Amygdala (tissue), 56 donors: ENCODE measurements around the gene SETD9.

Source experiments
- DNase-seq, 56 donors: peaks; one replicate each; lab custom pipeline; 2025; lab: John Stamatoyannopoulos, UW

SETD9 gene

GRCh38 chr5:56922922-56923321, 13.5 kb downstream of the SETD9 start:
- DNase-seq, result no peak

DNA sequence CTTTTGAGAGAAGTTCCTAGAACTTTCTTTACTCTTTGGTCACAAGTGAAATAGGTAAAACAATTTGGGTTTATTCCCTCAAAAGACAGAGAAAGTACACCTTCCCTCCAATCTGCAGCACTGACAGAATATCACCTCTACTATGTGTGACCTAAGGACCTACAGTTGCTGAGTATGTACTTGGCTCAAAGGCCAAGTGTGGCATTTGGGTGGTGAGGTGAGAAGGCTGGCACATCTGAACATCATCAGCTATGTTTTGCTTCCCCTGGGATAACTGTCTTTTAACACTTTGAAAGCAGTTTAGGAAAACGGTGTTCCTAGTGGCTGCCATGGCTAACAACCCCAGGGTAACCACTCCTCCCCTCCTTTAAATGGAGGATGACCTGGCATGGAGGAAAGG, 24.9 kb downstream of the SETD9 start:
- no peak for DNase-seq

DNA sequence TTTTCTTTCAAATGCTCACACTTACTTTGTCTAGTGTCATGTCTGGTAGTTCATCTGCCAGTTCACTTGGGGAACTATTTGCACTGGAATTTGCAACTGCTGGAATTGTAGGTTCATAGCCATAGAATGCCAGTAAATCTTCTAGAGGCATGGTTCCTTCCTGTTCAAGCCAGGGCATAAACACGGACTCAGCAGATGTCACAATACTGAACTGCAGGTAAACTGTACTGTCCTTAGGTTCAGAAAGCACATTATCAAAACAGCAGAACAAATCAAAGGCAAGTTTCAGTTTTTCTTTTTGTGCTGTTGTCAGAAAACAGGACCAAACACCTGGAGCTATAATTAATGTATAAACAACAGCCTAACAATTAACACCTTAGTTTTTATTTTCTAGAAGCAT, 29.5 kb downstream of the SETD9 start:
- DNase-seq, result no peak

DNA sequence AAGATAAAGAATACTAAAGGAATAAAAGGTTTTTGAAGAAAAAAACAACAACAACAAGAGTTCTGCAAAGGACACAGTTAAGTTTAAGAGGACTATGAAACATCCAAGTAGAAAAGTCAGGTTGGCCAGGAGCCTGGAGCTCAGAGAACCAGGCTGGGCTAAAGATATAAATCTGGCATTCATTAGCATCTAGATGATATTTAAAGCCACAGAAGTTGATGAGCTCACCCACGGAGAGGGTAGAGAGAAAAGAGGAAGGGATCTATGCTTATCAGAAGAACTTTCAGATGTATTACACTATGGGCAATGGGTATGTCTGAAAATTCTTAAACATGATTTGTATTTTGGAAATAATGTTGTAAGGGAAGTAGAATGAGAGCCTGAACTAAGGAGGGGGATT, 32.6 kb downstream of the SETD9 start:
- no peak for DNase-seq

GRCh38 chr5:56947052-56947451, 37.7 kb downstream of the SETD9 start:
- DNase-seq, result no peak

GRCh38 chr5:56950626-56951125, 41.3 kb downstream of the SETD9 start:
- peak in 43 of 56 donors; percentile 6 to 62 (median 34) for DNase-seq

DNA sequence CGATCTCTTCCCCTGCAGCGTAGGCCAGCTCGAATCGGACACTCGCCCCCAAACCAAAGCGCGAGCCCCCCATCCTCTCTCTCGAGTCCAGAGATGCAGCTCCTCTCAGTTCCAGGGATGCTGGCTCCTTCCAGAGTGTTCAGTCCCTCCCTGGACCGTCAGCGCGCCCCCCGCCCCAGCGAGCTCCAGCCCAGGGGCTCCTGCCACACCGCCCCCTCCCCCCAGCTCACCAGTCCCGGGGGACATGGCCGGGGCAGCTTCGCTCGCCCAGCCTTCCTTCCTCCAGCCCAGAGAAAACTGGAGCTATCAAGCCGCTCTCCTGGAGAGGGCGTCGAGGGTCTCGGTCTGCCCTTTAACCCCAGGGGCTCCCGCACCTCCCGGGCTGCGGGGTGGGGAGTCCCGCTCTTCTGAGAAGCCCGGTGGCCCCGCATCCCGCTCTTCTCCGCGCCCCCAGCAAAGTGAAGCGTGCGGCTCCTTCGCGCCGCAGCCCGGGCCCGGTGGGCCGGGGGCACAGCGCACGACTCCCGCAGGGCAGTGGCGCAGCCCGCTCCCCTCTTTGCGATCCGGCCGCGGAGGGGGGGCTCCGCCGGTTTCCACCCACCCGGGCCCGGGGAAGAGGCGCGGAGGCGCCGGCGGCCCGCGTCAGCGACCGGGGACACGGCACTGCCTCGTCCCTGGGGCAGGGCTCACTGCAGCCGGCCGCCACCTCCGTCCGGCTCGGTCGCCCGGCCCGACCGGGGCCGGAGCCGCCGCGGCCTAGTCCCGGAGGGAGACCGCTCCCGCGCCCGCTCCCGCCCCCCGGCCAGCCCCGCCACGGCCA, 41.9 kb downstream of the SETD9 start:
- peak in 40 of 56 donors; percentile 3 to 78 (median 36) for DNase-seq

GRCh38 chr5:56951946-56952691, 42.7 kb downstream of the SETD9 start, which contains the start of gene MIER3:
MIER3 (minus strand) TSS chr5:56952123; CDS start chr5:56952102, 21 bp downstream.
- peak in 53 of 56 donors; percentile 5 to 80 (median 60) for DNase-seq

GRCh38 chr5:56954262-56954661, 44.9 kb downstream of the SETD9 start:
- no peak for DNase-seq

DNA sequence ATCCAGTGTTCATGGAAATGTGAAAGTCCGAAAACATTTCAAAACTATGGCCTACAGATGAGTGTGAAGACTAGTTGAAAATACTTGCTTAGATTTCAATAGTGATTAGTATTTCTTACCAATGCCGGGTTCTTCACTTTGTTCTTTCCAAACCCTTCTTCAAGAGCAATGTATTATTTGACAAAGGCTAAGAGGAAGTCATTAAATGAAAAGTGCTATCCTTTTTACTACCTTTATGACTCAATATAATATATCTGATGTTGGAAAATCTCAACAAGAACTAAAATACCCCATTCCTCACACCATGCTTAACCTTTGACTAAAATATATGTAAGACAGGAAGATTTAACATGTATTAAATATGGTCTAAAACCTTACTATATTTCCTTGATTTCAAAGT, 49.2 kb downstream of the SETD9 start:
- no peak for DNase-seq

DNA sequence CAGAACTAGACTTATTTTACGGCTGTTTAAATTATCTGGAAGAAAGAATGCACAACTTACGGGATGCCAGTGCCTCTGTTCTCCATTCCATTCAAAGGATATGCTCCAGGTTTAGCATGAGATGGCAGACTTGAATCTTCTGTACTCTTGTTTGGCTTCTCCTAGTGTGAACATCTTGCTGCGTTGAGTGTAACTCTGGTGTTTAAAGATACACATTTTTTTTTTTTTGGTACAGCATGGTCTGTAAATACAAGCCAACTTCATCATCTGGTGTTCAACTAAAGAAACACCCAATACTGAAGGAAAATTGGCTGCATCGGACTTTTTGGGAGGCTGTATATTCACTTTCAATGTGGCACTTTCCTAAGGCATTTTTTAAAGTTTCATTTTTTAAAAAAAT, 49.9 kb downstream of the SETD9 start:
- no peak for DNase-seq

GRCh38 chr5:56961746-56962145, 52.4 kb downstream of the SETD9 start:
- no peak for DNase-seq

DNA sequence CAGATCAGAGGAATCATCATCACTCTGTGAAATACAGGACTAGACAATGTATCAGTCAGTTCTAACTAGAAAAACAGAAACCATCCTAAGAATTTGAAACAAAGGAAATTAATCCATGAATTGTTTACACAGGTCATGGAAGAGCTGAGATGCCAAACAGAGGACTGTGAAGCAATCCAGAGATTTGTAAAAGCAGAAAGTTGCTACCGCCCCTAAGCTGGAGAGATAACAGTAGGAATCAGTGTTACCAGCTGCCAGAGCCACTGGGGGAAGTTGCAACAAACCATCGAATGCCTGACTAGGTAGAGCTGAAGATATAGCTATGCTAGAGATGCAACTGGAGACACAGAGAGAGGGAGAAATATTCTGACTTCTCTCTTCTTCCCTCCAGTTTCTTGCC, 52.9 kb downstream of the SETD9 start:
- DNase-seq, result no peak

DNA sequence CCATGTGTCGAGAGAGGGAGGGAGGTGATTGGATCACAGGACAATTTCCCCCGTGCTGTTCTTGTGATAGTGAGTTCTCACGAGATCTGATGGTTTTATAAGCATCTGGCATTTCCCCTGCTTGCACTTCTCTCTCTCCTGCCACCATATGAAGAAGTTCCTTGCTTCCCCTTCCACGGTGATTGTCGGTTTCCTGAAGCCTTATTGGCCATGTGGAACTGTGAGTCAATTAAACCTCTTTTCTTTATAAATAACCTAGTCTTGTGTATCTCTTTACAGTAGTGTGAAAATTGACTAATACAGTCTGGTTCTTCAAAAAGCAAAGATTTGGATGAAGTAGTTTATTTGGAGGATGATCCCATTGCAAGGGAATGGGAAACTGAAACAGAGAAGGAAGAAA, 53.9 kb downstream of the SETD9 start:
- no peak for DNase-seq

DNA sequence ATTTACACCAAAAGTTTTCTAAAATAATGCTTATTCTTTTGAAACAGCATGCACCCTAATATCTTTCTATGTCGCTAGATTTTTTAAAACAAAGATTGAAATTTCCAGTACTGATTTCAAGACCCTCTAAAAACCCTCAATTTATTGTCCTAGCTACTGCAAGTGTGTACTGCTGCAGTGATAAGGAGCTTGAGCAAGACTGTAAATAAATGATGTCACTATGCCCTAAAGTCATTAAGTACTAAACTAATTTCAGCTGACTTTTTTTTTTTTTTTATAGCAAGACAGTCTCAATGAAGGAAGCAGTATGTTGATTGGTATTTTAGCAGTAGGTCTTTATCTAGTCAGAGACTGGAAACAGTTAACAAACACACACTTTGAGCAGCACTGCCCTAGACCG, 54.8 kb downstream of the SETD9 start:
- DNase-seq, result no peak
